Hematopoietic multipotent progenitor cell treated with erythropoietin and hydrocortisone succinate and interleukin-3 and kit ligand, for 17 days (in vitro differentiated cells): Measurements from ENCODE around the gene C21orf58.
"Not testable (repeated sequence)": the region's sequence is repeated elsewhere in the genome, so short reads cannot be mapped to it uniquely, and the experiment has no call there.

Experiments used
- DNase-seq: peaks from one replicate; pipeline ENCODE4 v3.0.0-alpha.2; 2015; ENCODE audit warnings: low spot score

The C21orf58 gene

DNA sequence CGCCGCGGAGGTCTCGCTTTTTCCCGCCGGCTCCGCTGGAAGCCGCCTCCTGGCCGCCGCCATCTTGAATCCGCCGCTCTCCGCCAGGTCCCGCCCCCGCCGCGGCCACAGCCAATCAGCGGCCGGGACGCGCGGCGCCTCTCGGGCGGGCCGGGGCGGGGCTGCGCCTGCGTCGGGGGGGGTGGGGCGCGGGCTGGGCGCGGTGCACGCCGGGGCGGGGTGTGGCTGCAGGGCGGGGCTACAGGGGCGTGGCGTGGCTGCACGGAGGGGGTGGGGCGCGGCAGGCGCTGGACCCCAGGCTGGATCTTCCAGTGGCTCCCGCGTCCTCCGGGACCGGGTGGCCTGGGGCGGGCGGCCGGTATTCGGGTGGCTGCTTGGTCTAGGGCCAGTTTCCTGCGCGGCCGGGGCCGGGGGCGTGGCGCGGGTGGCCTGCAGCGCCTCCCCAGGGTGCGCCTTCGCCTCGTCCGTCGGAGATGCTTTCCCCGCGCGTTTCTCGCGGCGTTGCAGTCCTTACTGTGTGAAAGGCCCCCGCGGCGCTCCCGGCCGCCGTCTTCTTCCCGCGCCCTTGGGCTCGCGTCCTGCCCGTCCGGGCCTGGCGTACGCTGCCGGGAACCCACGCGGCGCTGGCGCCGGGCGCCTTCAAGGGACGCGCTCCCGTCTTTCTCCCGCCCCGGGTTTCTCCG, 861 bp upstream of the C21orf58 start:
- peak; percentile 92 for DNase-seq

DNA sequence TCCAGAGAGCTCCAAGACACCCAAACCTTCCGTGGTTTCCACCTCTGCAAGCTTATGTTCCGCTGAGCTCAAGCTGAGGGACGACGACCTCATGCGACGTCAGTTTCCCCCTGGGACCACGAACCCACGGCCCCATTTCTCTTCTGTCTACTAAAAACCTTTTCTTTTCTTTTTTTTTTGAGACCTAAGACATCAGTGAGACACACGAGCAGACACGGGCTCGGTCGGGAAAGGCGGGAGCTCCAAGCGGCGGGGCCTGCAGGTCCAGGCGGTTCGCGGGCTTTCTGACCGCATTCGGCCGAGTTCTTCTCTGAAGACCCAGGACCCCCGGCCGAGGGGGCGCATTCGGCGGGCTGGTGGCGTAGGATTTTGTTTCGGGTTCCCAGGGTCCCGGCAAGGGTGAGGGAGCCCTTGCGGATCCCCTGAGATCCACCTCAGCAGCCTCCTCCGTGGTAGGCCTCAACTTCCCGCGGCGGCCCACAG, 402 bp downstream of the C21orf58 start:
- DNase-seq: no peak

DNA sequence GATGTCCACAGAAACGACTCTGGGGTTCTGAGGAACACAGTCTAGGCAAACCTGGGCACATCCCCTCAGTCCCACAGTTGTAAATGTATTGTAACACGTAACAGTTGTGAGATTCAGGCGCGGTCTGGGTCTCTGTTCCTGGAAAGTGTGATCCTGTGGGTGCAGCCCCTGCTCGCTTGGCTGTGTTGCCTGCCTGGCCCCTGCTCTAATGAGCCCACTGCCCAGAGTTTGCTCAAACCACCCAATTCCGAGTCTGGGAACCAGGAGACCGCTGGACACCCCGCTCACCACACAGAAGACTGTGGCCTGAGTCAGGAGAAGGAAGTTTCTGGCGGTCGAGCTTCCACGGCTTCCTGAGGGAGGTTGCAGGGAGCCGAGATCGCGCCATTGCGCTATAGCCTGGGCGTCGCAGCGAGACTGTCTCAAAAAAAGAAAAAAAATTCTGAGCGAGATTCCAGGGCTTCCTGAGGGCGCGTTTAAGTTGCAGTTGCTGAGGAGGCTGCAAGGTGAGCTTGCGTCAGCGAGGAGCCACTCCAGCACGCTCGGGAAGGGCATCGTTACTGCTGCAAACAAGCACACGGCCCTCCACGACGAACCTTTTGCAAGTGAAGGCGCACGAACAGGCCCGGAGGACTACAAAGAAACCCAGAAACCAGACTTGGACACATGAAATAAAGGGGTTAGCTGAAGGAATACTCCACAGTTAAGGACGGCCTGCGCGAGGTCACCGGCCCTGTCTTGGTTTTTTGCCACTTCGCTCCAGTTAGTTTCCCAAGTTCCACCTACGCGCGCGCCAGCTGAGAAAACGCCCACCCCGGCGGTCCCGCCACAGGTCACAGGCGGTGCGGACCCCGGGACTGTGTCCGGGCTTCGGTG, 1.1 kb downstream of the C21orf58 start:
- DNase-seq: peak; percentile 59

DNA sequence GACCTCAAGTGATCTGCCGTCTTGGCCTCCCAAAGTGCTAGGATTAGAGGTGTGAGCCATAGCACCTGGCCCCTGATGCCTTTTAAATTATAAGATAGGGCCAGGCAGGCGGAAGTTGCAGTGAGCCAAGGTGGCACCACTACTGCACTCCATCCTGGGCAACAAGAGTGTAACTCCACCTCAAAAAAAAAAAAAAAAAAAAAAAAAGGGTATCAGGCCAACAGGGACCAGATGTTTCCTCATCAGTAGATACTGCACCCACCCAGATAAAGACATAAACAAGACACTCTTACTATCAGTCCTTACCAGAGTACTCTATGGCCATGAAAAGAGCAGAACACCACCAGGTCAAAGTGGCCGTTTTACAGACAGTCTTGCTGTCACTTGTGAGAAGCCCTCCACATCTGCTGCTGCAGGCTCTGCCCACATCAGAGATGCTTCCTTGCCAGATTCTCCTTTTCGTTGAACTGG, 3.3 kb downstream of the C21orf58 start:
- peak; percentile 93 for DNase-seq

DNA sequence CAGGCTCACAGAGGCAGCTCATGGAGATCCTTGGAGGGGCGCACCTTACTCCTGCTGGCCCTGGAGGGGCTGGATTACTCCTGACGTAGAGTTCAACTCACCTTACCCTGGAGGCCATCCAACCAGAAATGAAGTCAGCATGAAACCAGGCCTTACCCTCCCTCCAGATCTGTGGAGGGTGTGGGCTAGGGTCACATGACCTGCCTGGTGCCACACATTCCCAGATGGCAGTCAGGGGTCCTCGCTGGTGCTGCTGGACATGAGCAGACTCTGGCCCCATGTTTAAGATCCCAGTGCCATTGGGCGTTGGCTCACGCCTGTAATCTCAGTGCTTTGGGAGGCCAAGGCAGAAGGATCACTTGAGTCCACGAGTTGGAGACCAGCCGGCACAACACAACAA, 4.5 kb downstream of the C21orf58 start:
- peak; percentile 91 for DNase-seq

DNA sequence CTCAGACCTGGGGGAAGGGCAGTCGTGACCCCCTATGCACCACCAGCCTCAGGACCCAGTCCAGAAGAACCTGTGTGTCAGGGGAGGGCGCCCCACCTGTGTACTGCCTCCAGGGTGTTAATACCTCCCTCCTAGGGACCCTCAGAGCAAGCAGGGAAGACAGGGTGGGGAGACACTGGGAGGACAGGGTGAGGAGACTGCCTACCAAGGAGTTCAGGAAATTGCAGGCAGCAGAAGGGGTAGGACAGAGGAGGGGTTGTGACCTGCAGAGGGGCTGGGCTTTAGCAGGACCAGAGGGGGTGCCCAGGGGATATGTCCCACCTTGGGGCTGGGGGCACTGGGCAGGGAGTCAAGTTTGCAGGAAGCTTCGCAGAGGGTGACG, 5.2 kb downstream of the C21orf58 start:
- DNase-seq: no peak

DNA sequence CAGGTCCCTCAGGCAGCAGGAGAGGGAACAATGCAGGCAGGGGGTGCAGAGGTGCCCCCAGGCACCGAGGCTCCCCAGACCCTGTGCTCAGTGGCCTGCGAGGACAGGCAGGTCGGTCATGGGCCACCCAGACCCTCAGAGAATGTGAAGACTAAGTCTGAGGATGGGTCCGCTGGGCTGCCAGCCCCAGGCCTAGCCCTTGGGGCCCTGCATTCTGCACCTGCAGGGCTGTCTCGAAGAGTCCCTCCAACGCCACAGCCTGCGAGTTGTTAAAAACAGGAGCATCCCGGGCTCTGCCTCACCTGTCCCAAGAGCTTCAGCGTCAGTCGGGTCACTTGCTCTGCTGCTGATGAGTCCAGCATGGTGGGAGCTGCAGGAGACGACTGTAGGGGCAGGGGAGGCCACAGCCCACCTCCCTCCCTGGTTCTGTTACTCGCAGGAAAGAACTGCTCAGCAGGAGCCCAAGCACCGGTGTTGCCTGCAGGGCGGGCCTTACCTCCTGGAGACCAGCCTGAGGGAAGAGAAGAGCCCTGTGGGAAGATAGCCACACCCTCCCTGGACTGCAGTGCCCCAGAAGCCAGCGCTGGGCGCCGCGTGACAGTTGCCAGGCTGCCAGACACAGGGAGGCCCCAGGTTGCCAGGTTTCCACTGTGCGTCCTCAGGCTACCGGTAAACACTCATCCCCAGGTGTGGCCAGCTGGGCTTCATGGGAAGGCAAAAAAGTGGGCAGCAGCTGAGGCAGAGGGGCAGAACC, 5.8 kb downstream of the C21orf58 start:
- peak; percentile 59 for DNase-seq

DNA sequence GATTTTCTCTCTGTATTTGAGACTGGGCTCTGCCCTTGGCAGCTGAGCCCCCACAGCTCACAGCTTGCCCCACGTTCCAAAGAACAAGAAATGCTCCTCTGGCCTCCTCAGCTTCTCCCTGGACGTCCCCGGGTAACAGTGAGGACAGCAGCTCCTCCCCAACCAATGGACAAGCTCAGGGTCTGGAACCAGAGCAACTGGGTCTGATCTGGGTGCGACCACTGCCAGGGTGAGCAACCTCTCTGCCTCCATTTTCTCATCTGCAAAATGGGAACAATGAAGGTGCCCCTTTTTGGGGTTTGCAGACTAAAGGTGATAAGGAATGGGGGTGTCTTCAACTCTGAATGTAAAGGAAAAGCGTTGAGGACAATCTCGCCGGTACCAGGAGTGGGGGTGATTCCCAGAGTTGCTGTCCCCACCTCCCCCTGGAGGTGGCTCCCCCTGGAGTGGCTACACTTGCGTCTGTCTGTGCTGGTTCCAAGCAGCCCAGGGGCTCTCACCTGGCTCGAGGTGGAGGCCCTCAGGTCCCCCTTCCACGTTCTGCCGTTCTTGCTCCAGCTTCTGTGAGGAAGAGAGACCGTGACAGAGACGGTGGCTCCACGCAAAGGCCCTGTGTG, 6.9 kb downstream of the C21orf58 start:
- DNase-seq: no peak

DNA sequence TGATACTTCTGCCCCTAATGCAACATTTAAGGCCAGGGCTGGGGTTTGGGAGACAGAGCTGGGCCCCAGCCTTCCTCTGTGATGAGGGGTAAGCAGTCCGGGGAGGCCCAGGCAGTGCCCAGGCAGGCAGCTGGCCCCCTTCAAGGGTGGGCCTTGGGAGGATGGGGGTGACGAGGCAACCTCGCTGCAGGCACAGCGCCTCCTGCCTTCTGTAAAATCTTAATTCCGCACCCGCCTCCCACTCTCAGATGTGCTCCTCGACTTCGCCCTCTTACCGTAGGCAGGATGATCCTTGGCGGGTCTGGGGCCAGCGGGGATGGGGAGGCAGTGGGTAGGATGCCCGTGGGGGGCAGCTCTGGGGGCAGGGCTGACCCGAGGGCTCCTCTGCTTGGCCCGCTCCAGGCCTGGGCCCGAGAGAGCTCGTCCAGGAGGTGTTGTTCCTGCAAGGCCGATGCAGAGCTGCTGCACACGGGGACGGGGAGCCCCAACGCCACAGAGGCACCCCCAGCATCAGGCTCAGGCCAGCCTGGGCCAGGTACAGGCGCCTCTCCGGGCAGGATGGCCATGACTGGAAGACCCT, 9.1 kb downstream of the C21orf58 start:
- no peak for DNase-seq

DNA sequence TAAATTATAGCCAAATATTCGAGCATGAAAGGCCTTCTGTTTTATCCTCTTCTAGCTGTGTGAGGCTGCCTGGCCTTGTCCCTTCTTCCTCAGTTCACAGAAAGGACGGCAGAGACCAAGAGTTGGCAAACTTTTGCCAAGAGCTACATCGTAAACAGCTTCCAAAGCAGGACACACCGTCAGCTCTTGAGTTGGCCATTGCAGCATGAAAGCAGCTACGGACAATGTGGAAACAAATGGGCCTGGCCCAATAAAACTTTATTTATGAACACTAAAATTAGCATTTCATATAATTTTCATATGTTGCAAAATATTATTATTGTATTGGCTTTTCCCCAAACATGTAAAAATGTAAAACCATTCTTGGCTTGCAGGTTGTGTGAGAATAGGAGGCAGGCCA, 10.7 kb downstream of the C21orf58 start:
- no peak for DNase-seq

DNA sequence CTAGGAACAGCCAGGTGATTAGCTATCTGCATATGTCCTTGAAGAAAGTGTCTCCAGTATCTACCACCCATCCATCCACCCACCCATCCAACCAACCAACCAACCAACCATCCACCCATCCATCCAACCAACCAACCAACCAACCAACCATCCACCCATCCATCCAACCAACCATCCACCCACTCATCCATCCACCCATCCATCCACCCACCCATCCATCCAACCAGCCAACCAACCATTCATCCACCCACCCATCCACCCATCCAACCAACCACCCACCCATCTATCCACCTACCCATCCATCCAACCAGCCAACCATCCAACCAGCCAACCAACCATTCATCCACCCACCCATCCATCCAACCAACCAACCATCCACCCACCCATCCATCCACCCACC, 12.1 kb downstream of the C21orf58 start:
- no peak for DNase-seq

DNA sequence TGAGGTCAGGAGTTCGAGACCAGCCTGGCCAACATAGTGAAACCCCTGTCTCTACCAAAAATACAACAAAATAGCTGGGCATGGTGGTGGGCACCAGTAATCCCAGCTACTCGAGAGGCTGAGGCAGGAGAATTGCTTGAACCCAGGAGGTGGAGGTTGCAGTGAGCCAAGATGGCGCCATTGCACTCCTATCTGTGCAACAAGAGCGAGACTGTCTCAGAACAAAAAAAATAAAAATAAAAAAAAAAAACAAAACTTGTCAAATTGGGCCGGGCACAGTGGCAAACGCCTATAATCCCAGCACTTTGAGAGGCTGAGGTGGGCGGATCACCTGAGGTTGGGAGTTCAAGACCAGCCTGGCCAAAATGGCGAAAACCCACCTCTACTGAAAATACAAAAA, 13.4 kb downstream of the C21orf58 start:
- not testable (repeated sequence) for DNase-seq

DNA sequence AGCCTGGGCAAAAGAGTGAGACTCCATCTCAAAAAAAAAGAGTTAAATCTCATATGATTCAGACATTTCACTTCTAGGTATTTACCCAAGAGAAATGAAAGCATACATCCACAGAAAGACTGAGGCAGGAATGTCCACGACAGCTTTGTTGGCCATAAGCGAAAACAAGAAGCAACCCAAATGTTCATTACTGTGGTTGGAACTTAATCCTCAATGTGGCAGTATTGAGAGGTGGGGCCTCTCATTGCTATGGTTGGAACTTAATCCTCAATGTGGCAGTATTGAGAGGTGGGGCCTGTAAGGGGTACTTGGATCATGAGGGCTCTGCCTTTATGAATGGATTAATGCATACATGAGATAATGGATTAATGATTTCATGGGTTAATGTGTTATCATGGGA, 15.2 kb downstream of the C21orf58 start:
- no peak for DNase-seq

DNA sequence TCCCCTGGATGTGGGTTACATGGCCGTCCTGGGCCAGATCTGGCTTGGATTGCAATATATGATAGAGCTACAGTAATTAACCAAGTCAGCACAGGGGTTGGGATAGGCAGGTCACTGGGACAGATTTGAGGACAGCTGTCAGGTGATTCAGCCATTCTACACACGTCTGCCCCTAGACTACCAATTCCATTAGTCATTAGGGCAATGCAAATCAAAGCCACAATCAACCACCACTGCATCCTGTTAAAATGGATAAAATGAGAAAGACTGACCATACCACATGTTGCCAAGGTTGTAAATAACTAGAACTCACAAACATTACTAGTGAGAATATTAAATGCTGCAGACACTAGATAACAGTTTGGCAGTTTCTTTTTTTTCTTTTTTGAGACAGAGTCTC, 16.0 kb downstream of the C21orf58 start:
- DNase-seq: peak; percentile 67

DNA sequence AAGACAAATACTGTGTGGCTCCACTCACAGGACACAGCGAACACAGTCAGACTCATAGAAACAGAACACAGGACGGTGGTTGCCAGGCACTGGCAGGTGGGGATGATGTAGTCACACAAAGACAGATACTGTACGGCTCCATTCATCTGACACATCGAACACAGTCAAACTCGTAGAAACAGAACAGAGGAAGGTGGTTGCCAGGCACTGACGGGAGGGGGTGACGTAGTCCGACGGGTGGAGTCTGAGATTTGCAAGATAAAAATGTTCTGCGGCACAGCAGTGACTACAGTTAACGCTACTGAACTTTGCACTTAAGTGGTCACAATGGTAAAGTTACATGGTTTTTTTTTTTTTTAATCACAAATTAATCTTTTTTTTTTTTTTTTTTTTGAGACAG, 18.7 kb downstream of the C21orf58 start:
- peak; percentile 77 for DNase-seq

DNA sequence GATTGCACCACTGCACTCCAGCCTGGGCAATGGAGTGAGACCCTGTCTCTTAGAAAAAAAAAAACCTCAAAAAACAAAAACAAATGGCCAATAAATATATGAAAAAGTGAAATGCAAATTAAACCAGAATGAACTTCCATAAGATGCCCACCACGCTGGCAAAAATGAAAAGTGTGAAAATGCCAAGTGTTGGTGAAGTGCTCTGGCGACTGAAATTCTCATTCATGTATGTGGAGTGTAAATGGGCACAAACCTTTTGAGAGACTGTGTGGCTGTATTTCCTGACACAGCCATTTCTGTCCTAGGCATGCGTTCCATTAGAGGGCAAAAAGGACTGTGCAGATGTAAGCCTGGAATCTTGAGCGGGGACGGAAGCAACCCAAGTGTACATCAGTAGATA, 19.2 kb downstream of the C21orf58 start:
- DNase-seq: no peak

DNA sequence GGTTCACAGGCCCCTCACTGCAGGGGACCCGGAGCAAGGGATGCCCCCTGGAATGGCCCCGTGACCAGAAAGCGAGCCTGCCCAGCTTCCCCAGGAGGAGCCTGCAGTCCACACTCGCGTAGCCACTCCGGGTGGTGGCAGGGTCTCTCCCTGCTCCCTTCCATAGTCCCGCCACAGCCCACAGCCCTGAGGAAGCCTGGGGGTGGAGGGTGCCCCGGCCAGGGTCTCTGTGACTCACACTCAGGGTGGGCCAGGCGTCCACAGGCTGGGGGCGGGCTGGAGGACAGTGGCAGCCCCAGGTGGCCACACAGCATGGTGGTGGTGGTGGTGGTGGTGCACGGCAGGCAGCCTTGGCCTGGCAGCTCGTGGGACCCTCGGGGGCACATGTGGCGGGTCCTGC, 21.9 kb downstream of the C21orf58 start:
- no peak for DNase-seq

DNA sequence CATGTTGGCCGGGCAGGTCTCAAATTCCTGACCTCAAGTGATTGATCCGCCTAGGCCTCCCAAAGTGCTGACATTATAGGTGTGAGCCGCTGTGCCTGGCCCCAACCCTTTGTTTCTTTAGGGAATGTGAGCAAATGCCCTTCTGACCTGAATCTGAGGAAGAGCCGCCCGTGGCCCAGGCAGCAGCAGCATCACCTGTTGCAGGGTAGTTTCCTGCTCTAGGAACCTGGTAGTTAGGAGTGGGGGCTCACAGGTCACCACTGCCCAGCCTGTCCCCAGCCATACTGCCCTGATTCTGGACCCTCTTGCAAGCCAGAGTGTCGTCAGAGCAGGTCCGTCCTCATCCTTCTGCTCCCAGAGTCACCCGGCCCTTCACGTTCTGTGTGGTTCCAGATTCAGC, 24.5 kb downstream of the C21orf58 start:
- DNase-seq: no peak

DNA sequence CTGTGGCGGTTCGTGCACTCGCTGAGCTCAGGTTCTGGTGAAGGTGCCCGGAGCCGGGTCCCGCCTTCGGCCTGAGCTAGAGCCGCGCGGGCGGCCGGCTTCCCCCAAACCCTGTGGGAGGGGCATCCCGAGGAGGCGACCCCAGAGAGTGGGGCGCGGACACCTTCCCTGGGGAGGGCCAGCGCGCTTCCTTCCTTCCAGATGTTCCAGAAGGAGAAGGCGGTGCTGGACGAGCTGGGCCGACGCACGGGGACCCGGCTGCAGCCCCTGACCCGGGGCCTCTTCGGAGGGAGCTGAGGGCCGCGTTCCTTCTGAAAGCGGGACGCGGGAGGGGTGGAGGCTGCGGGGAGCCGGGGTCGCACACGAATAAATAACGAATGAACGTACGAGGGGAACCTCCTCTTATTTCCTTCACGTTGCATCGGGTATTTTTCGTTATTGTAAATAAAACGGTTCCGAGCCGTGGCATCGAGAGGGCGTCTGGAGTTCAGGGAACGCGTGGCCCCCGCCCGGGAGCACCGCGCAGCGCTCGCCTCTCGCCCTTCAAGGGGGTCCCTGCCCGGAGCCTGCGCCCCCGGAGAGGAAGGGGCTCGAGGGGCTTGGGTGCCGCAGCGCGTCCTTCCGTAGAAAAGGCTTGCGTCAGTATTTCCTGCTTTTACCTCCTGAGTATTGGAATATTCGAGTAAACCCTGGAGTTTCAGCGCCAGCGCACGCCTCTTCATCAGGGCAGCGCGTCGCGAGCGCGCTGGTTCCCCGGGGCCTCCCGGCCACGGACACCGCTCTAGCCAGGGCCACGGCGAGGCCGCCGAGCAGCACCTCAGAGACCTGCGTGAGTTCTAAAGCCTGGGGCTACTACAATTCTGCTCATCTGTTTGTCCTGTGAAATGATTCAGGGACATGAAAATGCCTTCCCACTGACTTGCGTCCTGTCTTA, 26.1 kb downstream of the C21orf58 start:
- DNase-seq: no peak

DNA sequence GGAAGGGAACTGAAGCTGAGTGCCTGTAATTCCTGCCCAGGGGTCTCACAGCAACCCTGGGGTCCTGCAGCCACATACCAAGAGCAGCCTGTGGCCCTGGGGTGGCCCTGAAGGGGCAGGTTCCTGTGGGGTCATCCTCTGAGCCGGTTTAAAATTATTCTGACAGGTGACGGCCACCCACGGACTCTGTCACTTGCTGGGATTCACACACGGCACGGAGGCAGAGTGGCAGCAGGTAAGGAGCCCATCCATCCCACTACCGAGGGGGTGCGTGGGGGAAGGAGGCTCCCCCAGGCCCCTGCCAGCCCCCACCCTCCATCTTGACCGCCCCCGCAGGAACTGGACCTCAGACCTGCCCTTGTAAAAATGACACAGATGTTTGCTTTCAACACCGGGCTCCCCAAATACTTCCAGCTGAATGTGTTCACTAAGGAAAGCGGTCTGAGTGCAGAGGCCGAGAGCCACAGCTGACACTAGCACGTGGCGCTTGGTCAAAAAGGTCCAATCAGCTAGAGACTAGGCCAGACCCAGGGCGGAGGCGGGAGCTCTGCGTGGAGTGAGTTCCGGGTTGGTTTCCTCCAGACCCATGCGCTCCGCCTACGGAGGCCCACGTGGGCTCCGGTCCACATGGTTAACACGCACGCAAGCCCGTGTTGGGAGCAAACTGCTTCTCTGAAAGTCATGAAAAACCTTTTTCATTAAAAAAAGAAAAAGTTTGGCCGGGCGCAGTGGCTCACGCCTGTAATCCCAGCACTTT, 27.5 kb downstream of the C21orf58 start:
- peak; percentile 67 for DNase-seq
